Urothelium cell line (cell line): Measurements from ENCODE around the gene VIPR2.
A peak's percentile ranks its signal among the peaks of the same experiment; 100 is the strongest.
"Not testable (repeated sequence)": the region's sequence is repeated elsewhere in the genome, so short reads cannot be mapped to it uniquely, and the experiment has no call there.

Source experiments
- DNase-seq: peaks from one replicate; pipeline ENCODE4 v3.0.0; 2011; ENCODE audit warnings: low spot score, mixed read lengths
- FAIRE-seq: peaks from 2 replicates; lab custom pipeline; 2011; peaks lifted over from hg19 to GRCh38; lab: Jason Lieb, UNC

Gene VIPR2

DNA sequence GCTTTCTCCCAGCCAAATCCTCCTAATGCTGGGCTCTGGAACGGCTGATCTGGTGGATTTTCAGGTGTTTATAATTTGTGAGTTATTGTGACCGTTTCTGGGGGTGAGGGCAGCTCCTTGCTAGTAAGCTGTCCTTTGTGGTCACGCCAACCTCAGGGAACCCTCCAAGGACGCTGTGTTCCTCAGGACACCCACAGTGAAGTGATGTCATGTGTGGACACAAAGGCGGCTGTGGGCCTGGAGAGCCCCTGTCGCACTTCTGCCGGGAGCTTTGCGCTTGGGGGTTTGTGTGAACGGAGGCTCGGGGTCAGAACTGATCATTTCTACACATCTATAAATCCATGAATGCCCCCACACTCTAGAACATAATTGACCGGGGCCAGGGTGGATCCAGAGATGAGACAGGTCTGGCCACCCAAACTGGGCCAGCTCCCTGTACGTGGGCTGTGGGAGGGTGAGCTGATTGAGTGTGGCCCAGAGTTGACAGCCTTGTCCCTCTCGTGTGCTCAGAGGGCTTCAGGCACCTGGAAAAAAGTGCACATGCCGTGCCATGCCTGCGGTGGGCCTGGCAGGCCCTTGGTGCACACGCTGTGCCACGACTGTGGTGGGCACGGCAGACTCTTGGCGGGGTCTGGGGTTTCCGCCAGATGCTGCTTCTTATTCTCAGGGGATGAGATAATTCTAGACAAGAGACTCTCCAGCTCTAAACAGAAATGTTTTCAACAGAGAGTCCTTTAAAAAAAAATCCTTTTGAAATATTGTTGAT is 130.2 kb downstream of the VIPR2 start:
- no peak for FAIRE-seq

DNA sequence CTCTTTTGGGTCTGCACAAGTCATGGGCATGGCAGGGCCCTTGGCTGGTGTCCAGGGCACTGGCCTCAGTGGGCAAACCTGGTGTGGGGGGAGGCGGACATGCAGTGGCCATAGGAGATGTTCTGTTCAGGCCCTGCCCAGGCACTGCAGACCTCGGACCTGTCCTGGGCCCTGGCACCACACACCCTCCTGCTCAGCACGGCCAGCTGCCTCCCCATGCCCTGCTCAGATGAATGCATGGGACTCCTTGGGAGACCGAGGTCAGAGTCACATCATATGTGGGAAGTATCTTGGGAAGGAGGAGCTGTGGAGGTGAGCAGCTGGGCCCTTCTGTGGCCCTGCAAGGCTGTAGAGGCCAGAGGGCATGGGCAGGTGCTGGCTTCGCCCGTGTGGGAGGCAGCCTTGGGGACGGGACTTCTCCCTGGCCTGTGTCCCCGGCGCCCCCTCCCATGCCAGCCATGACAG is 130.8 kb downstream of the VIPR2 start:
- FAIRE-seq (no peak), DNase-seq (no peak)

More for the DNA sequence above, 130.2 kb downstream of the VIPR2 start:
- no peak for DNase-seq

DNA sequence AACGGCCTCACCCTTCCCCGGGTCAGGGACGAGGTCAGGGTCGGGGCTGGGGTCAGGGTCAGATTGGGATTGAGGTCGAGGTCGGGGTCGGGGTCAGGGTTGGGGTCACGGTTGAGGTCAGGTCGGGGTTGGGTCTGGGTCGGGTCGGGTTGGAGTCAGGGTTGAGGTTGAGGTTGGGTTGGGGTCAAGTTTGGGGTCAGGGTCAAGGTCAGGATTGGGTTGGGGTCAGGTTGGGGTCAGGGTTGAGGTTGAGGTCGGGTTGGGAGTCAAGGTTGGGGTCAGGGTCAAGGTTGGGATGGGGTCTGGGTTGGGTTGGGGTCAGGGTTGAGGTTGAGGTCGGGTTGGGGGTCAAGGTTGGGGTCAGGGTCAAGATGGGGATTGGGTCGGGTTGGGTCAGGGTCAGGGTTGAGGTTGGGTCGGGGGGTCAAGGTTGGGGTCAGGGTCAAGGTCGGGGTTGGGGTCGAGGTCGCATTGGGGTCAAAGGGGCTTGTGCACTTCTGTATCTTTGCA is 131.4 kb downstream of the VIPR2 start:
- no peak for DNase-seq
- no peak for FAIRE-seq

DNA sequence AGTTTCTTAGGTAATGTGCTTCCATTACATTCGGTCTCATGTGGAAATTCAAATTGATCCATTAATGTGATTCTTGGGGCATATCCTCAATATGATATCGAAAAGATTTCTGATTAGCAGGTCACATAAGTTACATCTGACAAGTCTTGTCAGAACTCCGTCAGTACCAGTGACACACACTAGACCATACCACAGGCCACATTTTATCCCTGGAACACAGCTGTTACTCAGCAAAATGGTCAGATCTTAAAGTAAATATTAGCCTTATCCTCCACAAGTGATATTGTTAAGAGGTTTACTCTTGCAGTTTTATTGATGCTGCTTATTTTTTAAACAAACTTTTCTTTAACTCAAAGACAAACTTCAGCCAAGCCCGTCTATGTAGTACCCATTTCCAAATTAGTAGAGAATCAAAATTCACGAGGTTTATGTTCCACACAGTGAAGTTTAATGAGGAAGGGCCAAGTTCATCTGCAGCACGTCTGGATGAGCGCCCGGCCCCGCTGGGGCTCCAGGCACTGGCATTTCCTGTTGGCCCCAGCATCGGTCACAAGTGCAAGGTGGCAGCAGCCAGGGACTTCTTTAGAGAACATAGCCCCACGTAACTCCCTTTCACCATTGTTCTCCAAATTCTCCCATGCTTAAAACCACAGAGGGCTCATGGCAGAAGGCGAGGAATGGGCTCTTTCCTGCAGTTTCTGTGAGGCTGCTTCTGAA is 132.2 kb downstream of the VIPR2 start:
- no peak for FAIRE-seq
- DNase-seq: no peak

DNA sequence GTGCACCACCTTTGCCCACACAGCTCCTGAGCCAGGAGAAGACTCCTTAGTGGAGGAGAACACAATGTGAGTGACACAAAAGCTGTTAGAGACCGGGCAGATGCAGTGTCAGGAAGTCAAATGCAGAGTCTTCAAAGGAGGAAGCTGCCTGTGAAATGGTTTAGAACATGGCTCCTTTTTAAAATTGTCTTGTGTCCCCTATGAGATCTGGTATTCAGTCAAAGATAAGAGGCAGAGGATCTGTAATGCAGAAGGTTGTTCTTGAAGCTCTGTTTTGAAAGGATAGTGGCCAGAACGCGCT is 133.0 kb downstream of the VIPR2 start:
- FAIRE-seq (no peak), DNase-seq (no peak)

DNA sequence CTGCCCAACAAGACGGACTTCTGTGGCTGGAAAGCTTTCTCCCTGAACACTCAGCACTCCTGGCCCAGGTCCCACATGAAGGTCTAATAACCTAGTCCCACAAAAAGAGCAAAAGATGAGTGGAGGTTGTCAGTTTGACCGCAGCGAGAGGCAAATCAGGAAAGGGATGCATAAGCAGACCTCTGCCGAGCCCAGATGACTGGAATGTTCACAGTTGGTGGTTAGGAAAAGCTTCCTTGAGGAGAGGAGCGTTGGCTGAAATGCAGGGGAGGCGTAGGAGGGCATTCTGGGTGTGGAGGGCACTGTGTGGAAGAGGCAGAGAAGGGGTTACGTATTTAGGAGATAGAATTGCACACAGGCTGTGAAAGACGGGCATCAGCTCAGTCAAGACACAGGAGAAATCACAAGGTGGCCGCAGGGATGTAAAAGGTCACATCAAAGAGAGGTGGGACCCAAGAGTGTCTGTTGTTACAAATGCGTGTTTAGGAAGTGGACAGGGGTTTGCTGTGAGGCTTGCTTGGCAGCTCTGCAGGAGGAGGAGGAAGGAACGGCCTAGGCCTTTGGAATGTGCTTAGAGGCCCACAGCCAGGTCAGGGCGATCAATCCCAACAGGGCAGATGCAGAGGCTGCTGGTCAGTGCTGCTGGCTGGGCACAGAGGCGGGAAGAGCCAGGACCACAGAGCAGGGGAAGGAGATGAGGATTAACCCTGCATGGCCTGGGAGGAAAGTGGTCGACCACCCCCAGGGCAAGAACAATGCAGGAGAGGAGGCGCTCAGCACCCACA is 133.5 kb downstream of the VIPR2 start:
- FAIRE-seq: no peak
- no peak for DNase-seq

DNA sequence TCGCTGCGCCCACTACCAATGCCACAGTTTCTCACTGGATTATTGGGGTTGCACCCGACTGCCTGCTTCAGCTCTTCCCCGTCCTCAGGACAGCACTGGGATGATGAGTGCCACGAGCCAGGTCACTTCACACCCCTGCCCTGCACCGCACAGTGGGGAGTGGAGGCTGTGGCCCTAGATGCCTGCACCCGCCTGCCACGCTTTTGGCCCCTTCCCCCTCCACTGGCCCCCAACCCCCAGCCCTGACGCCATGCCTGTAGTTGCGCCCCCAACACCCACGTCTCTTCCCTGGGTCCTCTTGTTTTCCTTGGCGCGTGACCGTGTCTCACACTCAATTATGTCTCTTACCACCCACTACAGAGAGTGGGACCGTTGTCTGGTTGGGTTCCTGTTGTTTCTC is 134.3 kb downstream of the VIPR2 start:
- no peak for DNase-seq
- no peak for FAIRE-seq

DNA sequence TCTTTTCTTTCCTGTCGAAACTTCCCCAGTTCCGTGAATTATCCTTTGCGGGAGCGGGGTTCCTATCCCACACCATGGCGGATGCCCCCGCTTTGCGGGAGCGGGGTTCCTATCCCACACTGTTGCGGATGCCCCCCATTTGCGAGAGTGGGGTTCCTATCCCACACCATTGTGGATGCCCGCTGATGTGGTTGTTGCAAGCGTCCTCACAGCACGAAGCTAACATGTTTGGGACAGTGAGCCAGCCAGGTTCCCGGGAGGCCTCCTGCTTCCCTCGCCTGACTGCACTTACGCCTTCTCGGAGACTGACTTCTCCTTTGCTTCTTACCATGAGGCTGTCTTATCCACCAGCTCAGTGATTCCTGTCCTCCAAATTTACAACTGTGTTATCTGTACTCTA is 134.7 kb downstream of the VIPR2 start:
- FAIRE-seq (no peak), DNase-seq (no peak)

DNA sequence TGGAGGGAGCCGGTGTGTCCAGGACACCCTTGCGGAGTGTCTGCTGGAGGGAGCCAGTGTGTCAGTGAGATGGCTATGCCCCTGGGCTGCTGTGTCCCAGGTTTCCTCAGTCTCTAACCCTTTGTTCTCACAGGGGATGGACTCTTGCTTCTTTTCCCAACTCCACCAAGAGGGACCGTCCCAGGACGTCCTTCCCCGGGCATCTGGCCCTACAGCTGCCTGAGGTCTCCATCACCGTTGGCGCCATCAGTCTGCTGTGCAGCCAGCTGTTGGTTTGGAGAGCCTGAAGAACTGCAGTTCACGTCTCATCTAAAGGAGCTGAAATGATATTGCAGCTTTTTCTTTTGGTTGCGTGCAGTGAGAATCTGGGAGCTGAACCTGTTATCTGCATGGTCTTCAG is 136.2 kb downstream of the VIPR2 start:
- no peak for DNase-seq
- no peak for FAIRE-seq

DNA sequence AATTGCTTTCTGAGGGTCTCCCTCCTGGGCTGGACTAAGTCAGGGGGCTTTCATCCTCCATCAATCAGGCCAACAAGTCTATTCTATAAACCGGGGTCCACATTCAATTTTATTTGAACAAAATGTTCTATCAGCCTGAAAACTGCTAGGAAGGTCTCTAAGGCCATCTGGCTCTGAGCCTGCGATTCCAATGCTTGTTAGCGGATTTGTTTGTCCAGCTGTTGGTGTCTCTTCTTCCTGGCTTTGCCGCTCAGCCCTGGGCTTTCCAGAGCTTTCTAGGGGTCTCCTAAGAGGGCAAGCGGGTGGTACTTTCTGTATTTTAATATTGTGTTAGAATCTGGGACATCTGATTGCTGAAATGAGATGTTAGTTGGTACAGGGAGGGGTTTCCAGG is 136.7 kb downstream of the VIPR2 start:
- no peak for FAIRE-seq
- no peak for DNase-seq

DNA sequence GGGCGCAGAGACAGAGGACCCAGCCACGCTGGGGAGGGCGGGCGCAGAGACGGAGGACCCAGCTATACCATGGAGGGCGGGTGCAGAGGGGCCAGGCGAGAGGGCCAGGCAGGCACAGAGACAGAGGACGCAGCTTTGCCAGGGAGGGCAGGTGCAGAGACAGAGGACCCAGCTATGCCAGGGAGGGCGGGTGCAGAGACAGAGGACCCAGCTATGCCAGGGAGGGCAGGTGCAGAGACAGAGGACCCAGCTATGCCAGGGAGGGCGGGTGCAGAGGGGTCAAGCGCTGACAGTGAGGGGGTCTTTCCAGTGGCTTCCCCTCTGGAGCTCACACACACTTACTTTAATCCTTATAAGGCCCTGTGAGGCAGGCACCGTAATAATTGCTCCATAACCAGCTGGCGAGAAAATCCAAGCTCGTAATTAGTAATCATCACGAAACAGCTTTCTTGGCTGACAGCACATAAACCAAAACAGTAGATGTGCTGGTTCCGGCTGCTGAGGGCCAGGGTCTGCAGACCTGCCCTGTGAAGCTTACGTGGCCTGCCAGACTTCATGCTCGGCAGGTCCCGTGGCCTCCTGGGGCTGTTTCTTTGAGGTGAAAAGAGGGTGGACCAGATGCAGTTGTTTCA is 137.2 kb downstream of the VIPR2 start:
- FAIRE-seq: no peak

DNA sequence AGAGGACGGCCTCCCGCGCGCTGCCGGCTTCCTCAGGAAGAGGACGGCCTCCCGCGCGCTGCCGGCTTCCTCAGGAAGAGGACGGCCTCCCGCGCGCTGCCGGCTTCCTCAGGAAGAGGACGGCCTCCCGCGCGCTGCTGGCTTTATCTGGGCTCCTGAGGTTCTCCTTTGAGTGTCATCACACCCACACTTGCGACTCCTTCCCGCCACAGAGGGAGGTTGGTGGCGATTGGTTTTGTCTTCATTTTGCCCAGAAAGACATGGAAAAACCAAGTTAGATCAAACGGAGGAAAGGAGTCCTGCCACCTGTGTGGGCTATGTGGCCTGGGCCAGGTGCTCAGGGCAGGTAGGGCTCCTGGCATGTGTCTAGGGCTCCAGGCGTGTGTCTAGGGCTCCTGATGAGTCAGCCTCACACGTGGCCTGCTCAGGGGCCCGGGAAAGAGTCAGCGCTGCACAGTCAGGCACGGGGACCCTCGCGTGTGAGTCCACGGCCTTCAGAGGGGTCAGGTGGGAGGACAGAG is 138.0 kb downstream of the VIPR2 start:
- FAIRE-seq (no peak), DNase-seq (peak; percentile 21)

More for the DNA sequence above, 137.2 kb downstream of the VIPR2 start:
- DNase-seq: no peak

DNA sequence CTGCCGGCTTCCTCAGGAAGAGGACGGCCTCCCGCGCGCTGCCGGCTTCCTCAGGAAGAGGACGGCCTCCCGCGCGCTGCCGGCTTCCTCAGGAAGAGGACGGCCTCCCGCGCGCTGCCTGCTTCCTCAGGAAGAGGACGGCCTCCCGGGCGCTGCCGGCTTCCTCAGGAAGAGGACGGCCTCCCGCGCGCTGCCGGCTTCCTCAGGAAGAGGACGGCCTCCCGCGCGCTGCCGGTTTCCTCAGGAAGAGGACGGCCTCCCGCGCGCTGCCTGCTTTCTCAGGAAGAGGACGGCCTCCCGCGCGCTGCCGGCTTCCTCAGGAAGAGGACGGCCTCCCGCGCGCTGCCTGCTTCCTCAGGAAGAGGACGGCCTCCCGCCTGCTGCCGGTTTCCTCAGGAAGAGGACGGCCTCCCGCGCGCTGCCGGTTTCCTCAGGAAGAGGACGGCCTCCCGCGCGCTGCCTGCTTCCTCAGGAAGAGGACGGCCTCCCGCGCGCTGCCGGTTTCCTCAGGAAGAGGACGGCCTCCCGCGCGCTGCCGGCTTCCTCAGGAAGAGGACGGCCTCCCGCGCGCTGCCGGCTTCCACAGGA is 138.6 kb downstream of the VIPR2 start:
- not testable (repeated sequence) for DNase-seq, FAIRE-seq

DNA sequence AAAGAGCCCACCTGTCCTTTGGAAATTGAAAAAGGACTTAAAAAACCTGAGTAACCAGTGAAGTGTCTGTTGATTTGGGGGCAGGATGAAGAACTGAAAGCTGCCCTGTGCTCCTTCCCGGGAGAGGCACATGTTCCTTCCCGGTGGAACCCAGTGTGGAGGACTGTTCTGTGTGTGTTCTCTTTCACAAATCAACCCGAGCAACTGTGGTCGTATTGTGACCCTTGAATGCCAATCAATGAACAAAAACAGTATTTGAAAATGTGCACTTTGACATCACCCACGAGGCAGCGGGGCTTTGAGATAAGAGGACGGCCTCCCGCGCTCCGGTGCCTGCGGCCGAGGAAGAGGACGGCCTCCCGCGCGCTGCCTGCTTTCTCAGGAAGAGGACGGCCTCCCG is 139.0 kb downstream of the VIPR2 start:
- FAIRE-seq (no peak), DNase-seq (no peak)

DNA sequence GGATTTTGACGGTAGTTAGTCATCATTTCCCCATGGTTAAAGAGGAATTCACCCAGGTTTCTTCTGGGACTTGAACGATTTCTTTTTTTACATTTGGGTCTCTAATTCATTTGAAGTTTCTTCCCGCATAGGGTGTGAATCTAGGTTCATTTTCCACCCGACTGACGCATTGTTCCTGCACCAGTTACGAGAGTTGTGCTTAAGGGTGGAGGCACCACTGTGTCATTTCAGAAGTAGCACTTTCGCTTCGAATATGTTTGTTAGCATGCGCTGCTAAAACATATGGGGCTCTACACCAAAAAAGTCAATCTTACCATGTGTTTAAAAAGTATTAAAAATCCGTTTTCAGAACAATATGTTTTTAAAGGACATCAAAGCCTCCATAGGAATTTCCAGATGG is 140.3 kb downstream of the VIPR2 start:
- DNase-seq (no peak), FAIRE-seq (no peak)

DNA sequence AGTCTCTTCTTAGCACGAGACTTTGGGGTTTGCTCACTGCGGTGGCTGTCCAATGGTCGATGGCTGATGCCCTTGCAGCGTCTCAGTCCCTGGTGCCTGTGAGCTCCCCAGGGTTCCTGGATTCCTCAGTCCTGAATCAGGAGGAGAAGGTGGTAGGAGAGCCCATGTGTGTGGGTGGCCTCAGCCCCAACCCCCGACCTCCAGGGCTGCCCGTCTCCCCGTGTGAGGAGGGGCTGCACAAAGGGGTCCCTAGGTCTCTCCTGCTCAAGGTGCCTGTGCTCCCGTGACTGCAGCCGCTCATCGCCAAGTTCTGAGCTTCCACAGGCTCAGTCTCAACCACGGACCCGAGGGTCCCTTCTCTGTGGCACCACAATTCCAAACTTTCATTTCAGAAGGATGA is 142.9 kb downstream of the VIPR2 start:
- FAIRE-seq (no peak), DNase-seq (no peak)

DNA sequence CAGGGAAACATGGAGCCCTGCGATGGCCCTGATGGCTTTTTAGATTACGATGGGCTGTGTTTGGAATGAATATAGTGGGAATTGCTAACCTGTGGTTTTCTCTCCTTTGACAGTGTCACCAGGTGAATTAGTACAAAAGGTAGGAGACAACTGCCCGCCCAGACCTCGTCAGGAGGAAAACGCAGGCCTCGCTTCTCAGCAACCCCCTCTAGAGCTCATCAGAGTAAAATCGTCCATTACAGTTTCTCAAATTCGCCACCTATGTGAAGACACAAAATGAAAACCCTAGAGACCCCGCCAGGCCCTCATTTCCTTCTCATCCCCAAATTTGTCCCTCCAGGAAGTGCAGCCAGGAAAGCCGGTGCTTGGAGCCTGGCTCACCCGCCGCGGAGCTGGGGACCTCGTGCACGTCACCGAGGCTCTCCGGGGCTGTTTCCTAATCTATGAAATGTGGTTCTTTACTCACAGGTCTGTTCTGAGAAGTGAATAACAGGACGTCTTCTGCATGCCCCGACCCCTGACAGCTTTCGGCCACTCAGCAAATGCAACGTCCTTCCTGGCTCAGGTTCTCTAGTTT is 143.7 kb downstream of the VIPR2 start:
- DNase-seq: no peak
- FAIRE-seq: no peak

DNA sequence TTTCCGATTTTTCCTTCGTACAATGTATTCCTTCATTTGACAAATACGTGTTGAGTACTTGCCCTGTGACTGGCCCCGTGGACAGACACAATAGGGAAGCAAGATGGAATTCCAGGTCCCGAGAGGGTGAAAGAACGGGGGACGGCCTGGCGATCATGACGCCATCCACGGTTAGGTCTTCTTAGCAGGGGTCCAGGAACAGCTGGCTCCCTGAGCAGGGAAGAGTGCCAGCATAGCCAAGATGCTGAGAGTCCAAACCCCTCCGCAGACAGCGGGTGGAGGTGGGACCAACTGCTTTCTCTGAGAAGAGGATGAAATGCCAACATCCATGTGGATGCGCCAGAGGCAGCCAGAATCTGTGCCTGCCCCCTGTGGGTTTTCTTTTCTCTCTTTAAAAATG is 144.6 kb downstream of the VIPR2 start:
- DNase-seq (no peak), FAIRE-seq (no peak)

DNA sequence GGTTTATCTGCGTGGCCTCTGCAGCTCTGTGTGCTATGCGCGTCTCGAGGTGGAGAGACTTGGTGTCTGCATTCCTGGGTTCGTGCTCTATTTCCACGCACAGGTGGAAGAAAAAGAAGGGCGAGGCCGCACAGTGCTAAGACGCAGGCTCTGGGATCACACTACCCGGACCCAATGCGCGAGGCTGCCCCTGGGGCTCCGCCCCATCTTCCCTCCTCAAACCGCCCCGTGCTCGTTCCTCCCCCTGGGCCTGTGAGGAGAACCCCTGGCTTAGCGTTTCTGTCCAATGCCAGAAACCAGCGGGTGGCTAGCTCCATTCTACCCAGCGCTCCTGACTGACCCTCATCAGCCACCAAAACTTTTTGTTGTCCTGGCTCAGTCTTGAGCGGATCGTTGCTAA is 145.2 kb downstream of the VIPR2 start:
- no peak for FAIRE-seq
- no peak for DNase-seq

DNA sequence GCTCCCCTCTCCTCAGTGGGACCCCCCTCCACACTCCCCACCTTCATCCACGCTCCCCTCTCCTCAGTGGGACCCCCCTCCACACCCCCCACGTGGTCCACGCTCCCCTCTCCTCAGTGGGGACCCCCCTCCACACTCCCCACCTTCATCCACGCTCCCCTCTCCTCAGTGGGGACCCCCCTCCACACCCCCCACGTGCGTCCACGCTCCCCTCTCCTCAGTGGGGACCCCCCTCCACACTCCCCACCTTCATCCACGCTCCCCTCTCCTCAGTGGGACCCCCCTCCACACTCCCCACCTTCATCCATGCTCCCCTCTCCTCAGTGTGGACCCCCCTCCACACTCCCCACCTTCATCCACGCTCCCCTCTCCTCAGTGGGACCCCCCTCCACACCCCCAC is 146.4 kb downstream of the VIPR2 start:
- not testable (repeated sequence) for DNase-seq, FAIRE-seq
